ENCODE results near the gene SLC2A3.
"Not testable (repeated sequence)": the region's sequence is repeated elsewhere in the genome, so short reads cannot be mapped to it uniquely, and the experiment has no call there.

The SLC2A3 gene

GRCh38 chr12:7929083-7929792 lies 6.7 kb downstream of the SLC2A3 start:
- DNase-seq (ENCODE audit: extremely low read depth, low read depth), result no peak
- no peak overlapping the region for H3K4me3 ChIP-seq (replicated peaks; ENCODE audit: low read depth, low read length)
- no peak for TF ChIP-seq CTCF (IDR thresholded peaks at IDR 0.05; ENCODE audit: low read depth, low read length, missing control alignments)

- no peak overlapping the region for H3K4me3 ChIP-seq (replicated peaks; ENCODE audit: low read depth, low read length)
- no peak for TF ChIP-seq CTCF (IDR thresholded peaks at IDR 0.05; ENCODE audit: low read depth, low read length, missing control alignments)
- DNase-seq (ENCODE audit: extremely low read depth, low read depth), result no peak
Measured at GRCh38 chr12:7927470-7927869, 8.5 kb downstream of the SLC2A3 start.

- not testable (repeated sequence) for DNase-seq (ENCODE audit: extremely low read depth, low read depth); H3K4me3 ChIP-seq (replicated peaks; ENCODE audit: low read depth, low read length)
Measured at GRCh38 chr12:7926068-7926666, 9.8 kb downstream of the SLC2A3 start.

GRCh38 chr12:7923241-7924236 lies 12.4 kb downstream of the SLC2A3 start:
- no peak for TF ChIP-seq CTCF (IDR thresholded peaks at IDR 0.05; ENCODE audit: low read depth, low read length, missing control alignments)
- no peak for DNase-seq (ENCODE audit: extremely low read depth, low read depth)
- no peak overlapping the region for H3K4me3 ChIP-seq (replicated peaks; ENCODE audit: low read depth, low read length)

GRCh38 chr12:7921181-7921580 lies 14.8 kb downstream of the SLC2A3 start:
- not testable (repeated sequence) for H3K4me3 ChIP-seq (replicated peaks; ENCODE audit: low read depth, low read length); DNase-seq (ENCODE audit: extremely low read depth, low read depth)

GRCh38 chr12:7918268-7918590 lies 17.8 kb downstream of the SLC2A3 start:
- DNase-seq (ENCODE audit: extremely low read depth, low read depth); H3K4me3 ChIP-seq (replicated peaks; ENCODE audit: low read depth, low read length): not testable (repeated sequence)

- no peak for DNase-seq (ENCODE audit: extremely low read depth, low read depth)
- no peak for TF ChIP-seq CTCF (IDR thresholded peaks at IDR 0.05; ENCODE audit: low read depth, low read length, missing control alignments)
- no peak overlapping the region for H3K4me3 ChIP-seq (replicated peaks; ENCODE audit: low read depth, low read length)
Measured at GRCh38 chr12:7917392-7918267, 18.4 kb downstream of the SLC2A3 start.

All from HFF-Myc (cell line).